ENCODE data around the gene AXIN1. TPM values are rescaled to one million over a fixed set of nuclear protein-coding genes. Genes with fewer than 3 reads are reported as not detected.

AXIN1 gene
- total and polyA plus RNA-seq, 2 of the 8 experiments (the other 6 are each of a cell fraction or from before 2014, with no cell fraction given) = 12.5 to 41.9 TPM

GRCh38 chr16:340370-341091 is 12.0 kb downstream of the AXIN1 start (continued):
- TF ChIP-seq, protein P1, sequence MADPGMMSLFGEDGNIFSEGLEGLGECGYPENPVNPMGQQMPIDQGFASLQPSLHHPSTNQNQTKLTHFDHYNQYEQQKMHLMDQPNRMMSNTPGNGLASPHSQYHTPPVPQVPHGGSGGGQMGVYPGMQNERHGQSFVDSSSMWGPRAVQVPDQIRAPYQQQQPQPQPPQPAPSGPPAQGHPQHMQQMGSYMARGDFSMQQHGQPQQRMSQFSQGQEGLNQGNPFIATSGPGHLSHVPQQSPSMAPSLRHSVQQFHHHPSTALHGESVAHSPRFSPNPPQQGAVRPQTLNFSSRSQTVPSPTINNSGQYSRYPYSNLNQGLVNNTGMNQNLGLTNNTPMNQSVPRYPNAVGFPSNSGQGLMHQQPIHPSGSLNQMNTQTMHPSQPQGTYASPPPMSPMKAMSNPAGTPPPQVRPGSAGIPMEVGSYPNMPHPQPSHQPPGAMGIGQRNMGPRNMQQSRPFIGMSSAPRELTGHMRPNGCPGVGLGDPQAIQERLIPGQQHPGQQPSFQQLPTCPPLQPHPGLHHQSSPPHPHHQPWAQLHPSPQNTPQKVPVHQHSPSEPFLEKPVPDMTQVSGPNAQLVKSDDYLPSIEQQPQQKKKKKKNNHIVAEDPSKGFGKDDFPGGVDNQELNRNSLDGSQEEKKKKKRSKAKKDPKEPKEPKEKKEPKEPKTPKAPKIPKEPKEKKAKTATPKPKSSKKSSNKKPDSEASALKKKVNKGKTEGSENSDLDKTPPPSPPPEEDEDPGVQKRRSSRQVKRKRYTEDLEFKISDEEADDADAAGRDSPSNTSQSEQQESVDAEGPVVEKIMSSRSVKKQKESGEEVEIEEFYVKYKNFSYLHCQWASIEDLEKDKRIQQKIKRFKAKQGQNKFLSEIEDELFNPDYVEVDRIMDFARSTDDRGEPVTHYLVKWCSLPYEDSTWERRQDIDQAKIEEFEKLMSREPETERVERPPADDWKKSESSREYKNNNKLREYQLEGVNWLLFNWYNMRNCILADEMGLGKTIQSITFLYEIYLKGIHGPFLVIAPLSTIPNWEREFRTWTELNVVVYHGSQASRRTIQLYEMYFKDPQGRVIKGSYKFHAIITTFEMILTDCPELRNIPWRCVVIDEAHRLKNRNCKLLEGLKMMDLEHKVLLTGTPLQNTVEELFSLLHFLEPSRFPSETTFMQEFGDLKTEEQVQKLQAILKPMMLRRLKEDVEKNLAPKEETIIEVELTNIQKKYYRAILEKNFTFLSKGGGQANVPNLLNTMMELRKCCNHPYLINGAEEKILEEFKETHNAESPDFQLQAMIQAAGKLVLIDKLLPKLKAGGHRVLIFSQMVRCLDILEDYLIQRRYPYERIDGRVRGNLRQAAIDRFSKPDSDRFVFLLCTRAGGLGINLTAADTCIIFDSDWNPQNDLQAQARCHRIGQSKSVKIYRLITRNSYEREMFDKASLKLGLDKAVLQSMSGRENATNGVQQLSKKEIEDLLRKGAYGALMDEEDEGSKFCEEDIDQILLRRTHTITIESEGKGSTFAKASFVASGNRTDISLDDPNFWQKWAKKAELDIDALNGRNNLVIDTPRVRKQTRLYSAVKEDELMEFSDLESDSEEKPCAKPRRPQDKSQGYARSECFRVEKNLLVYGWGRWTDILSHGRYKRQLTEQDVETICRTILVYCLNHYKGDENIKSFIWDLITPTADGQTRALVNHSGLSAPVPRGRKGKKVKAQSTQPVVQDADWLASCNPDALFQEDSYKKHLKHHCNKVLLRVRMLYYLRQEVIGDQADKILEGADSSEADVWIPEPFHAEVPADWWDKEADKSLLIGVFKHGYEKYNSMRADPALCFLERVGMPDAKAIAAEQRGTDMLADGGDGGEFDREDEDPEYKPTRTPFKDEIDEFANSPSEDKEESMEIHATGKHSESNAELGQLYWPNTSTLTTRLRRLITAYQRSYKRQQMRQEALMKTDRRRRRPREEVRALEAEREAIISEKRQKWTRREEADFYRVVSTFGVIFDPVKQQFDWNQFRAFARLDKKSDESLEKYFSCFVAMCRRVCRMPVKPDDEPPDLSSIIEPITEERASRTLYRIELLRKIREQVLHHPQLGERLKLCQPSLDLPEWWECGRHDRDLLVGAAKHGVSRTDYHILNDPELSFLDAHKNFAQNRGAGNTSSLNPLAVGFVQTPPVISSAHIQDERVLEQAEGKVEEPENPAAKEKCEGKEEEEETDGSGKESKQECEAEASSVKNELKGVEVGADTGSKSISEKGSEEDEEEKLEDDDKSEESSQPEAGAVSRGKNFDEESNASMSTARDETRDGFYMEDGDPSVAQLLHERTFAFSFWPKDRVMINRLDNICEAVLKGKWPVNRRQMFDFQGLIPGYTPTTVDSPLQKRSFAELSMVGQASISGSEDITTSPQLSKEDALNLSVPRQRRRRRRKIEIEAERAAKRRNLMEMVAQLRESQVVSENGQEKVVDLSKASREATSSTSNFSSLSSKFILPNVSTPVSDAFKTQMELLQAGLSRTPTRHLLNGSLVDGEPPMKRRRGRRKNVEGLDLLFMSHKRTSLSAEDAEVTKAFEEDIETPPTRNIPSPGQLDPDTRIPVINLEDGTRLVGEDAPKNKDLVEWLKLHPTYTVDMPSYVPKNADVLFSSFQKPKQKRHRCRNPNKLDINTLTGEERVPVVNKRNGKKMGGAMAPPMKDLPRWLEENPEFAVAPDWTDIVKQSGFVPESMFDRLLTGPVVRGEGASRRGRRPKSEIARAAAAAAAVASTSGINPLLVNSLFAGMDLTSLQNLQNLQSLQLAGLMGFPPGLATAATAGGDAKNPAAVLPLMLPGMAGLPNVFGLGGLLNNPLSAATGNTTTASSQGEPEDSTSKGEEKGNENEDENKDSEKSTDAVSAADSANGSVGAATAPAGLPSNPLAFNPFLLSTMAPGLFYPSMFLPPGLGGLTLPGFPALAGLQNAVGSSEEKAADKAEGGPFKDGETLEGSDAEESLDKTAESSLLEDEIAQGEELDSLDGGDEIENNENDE (IDR thresholded peaks at IDR 0.05; ENCODE audit: insufficient replicate concordance, low read length) = no peak
- TF ChIP-seq PHF8 (conservative IDR thresholded peaks at IDR 0.05; ENCODE audit: low read depth, low read length) (no peak), FOSL1 (IDR thresholded peaks at IDR 0.05; ENCODE audit: insufficient read depth, low read depth, low read length) (no peak), KDM4A (IDR thresholded peaks at IDR 0.05; ENCODE audit: low read depth, low read length, severe bottlenecking) (no peak), JUND (IDR thresholded peaks at IDR 0.05; ENCODE audit: low read length) (no peak), HDAC6 (IDR thresholded peaks at IDR 0.05; ENCODE audit: low read depth, low read length) (no peak)
- TF ChIP-seq, protein P2, sequence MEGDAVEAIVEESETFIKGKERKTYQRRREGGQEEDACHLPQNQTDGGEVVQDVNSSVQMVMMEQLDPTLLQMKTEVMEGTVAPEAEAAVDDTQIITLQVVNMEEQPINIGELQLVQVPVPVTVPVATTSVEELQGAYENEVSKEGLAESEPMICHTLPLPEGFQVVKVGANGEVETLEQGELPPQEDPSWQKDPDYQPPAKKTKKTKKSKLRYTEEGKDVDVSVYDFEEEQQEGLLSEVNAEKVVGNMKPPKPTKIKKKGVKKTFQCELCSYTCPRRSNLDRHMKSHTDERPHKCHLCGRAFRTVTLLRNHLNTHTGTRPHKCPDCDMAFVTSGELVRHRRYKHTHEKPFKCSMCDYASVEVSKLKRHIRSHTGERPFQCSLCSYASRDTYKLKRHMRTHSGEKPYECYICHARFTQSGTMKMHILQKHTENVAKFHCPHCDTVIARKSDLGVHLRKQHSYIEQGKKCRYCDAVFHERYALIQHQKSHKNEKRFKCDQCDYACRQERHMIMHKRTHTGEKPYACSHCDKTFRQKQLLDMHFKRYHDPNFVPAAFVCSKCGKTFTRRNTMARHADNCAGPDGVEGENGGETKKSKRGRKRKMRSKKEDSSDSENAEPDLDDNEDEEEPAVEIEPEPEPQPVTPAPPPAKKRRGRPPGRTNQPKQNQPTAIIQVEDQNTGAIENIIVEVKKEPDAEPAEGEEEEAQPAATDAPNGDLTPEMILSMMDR (IDR thresholded peaks at IDR 0.05; ENCODE audit: control extremely low read depth in 1 of 3, insufficient read depth in 1 of 3, low read depth in 1 of 3, low read length in 3 of 3) = no peak
